ENCODE measurements around the gene CLTCL1. TPM values are rescaled to one million over a fixed set of nuclear protein-coding genes. Genes with fewer than 3 reads are reported as not detected.

CLTCL1 gene
- polyA plus RNA-seq, 1 donor (not counting 4 experiments of a cell fraction or from before 2014, with no cell fraction given): 12.4 TPM

GRCh38 chr22:19271856-19272535 is 19.5 kb downstream of the CLTCL1 start:
- Histone ChIP-seq H3K27ac (ENCODE audit: control insufficient read depth, insufficient read depth, low read length) (no peak overlapping the region), H3K79me2 (ENCODE audit: control insufficient read depth, insufficient read depth, low read length) (no peaks in the 10 kb centered on the region), H3K27me3 (ENCODE audit: control insufficient read depth, extremely low read depth, insufficient read depth, low read length) (no peaks in the 10 kb centered on the region), H3K36me3 (ENCODE audit: control insufficient read depth in 2 of 2, extremely low read depth in 1 of 2, insufficient read depth in 2 of 2, low read length in 2 of 2) (peaks cover 6 to 10% of the 10 kb centered on the region in 2 experiments), H4K20me1 (ENCODE audit: control insufficient read depth, extremely low read depth, insufficient read depth, low read length) (no peaks in the 10 kb centered on the region), H2AFZ (ENCODE audit: control insufficient read depth, low read length) (no peak overlapping the region), H3K4me1 (ENCODE audit: control insufficient read depth, extremely low read depth, insufficient read depth, low read length) (no peaks in the 10 kb centered on the region), H3K4me3 (ENCODE audit: control insufficient read depth in 2 of 3, extremely low read depth in 1 of 3, insufficient read depth in 2 of 3, low read depth in 1 of 3, low read length in 3 of 3) (no peak overlapping the region), H3K9ac (ENCODE audit: control insufficient read depth, extremely low read depth, insufficient read depth, low read length) (no peak overlapping the region), H3K9me3 (ENCODE audit: control insufficient read depth, low read depth, low read length) (no peaks in the 10 kb centered on the region), H3K4me2 (ENCODE audit: control insufficient read depth, extremely low read depth, insufficient read depth, low read depth, low read length) (no peak overlapping the region), H3K9me1 (ENCODE audit: control insufficient read depth, extremely low read depth, insufficient read depth, low read length) (no peaks in the 10 kb centered on the region)
- no peak for DNase-seq (ENCODE audit: low read depth, low spot score)
- FAIRE-seq: no peak
- no peak for TF ChIP-seq CTCF (optimal IDR thresholded peaks at IDR 0.05 in 1 of 3, IDR thresholded peaks at IDR 0.05 in 1 of 3, conservative IDR thresholded peaks at IDR 0.05 in 1 of 3; ENCODE audit: extremely low read depth in 1 of 3, insufficient read depth in 2 of 3, low read length in 3 of 3)
- TF ChIP-seq EZH2 (IDR thresholded peaks at IDR 0.05; ENCODE audit: low read length): no peak
- dilution Hi-C loops (cut with MboI; ENCODE audit: extremely low pct_ligation_motif_present, low sequenced_read_pairs): no loop called here

DNA sequence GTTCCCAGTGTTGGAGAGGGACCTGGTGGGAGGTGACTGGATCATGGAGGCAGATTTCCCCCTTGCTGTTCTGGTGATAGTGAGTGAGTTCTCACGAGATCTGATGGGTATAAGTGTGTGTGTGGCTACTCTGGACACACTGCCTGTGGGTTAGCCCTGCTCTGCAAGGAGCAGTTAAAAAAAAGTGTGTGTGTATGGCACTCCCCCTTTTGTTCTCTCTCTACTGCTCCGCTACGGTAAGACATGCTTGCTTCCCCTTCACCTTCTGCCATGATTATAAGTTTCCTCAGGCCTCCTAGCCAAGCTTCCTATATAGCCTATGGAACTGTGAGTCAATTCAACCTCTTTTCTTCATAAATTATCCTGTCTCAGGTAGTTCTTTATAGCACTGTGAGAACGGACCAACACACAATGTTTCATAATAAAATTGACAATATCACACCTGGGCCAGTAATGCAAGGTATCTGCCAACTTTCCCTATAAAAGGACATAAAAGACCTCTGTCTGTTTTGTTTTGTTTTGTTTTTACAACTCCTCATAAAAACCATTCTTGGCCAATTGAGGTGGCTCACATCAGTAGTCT is 20.2 kb downstream of the CLTCL1 start:
- FAIRE-seq: no peak
- Histone ChIP-seq H3K4me1 (ENCODE audit: control insufficient read depth, extremely low read depth, insufficient read depth, low read length) (no peaks in the 10 kb centered on the region), H3K4me3 (ENCODE audit: control insufficient read depth in 2 of 3, extremely low read depth in 1 of 3, insufficient read depth in 2 of 3, low read depth in 1 of 3, low read length in 3 of 3) (no peak overlapping the region), H3K9ac (ENCODE audit: control insufficient read depth, extremely low read depth, insufficient read depth, low read length) (no peak overlapping the region), H3K79me2 (ENCODE audit: control insufficient read depth, insufficient read depth, low read length) (no peaks in the 10 kb centered on the region), H3K27me3 (ENCODE audit: control insufficient read depth, extremely low read depth, insufficient read depth, low read length) (no peaks in the 10 kb centered on the region), H2AFZ (ENCODE audit: control insufficient read depth, low read length) (no peak overlapping the region), H3K9me3 (ENCODE audit: control insufficient read depth, low read depth, low read length) (no peaks in the 10 kb centered on the region), H4K20me1 (ENCODE audit: control insufficient read depth, extremely low read depth, insufficient read depth, low read length) (no peaks in the 10 kb centered on the region), H3K27ac (ENCODE audit: control insufficient read depth, insufficient read depth, low read length) (no peak overlapping the region), H3K36me3 (ENCODE audit: control insufficient read depth in 2 of 2, extremely low read depth in 1 of 2, insufficient read depth in 2 of 2, low read length in 2 of 2) (peaks cover 6 to 10% of the 10 kb centered on the region in 2 experiments), H3K9me1 (ENCODE audit: control insufficient read depth, extremely low read depth, insufficient read depth, low read length) (no peaks in the 10 kb centered on the region), H3K4me2 (ENCODE audit: control insufficient read depth, extremely low read depth, insufficient read depth, low read depth, low read length) (no peak overlapping the region)
- dilution Hi-C loops (cut with MboI; ENCODE audit: extremely low pct_ligation_motif_present, low sequenced_read_pairs): no loop called here
- no peak for DNase-seq (ENCODE audit: low read depth, low spot score)
- no peak for TF ChIP-seq EZH2 (IDR thresholded peaks at IDR 0.05; ENCODE audit: low read length)
- TF ChIP-seq CTCF (optimal IDR thresholded peaks at IDR 0.05 in 1 of 3, IDR thresholded peaks at IDR 0.05 in 1 of 3, conservative IDR thresholded peaks at IDR 0.05 in 1 of 3; ENCODE audit: extremely low read depth in 1 of 3, insufficient read depth in 2 of 3, low read length in 3 of 3): no peak
